ENCODE measurements around the gene CHN2.

CHN2 gene

DNA sequence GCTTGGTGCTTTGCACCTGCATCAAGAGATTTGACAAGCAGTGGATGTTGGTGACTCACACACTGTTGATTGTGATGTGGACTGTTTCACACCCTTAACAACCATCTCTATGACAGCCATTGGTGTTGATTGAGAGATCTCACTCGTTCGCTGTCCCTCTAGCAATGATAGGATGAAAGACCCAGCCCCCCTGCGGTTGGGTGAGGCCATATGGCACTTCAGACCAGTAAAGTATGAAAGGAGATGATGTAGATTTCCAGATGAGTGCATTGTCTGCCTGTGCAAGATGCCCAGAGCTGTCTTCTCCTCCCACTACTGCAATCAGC lies 230.4 kb downstream of the CHN2 start:
- DNase-seq = no peak
- no peaks in the 10 kb centered on the region for H3K9me3 ChIP-seq (ENCODE audit: control extremely low read depth in 1 of 5, control insufficient read depth in 4 of 5, insufficient read depth in 2 of 5, low read depth in 1 of 5, low read length in 4 of 5)
- no peaks in the 10 kb centered on the region for H3K36me3 ChIP-seq (ENCODE audit: control insufficient read depth in 4 of 4, insufficient read depth in 4 of 4, low read length in 3 of 4)
- no peak overlapping the region for H3K4me3 ChIP-seq (ENCODE audit: control insufficient read depth in 1 of 7, extremely low read depth in 1 of 7, insufficient read depth in 4 of 7, low read depth in 2 of 7, low read length in 6 of 7)
- WGBS (ENCODE audit: insufficient coverage) = 95% methylated on average over 3 of the region's 3 CpGs
- H3K27ac ChIP-seq (ENCODE audit: insufficient read depth in 1 of 2, low read depth in 1 of 2, low read length in 2 of 2, poor library complexity in 1 of 2, severe bottlenecking in 2 of 2) = no peak overlapping the region
- ChIA-PET CTCF (no interaction called here), POLR2A (no interaction called here)
- no peaks in the 10 kb centered on the region for H3K4me1 ChIP-seq (ENCODE audit: control extremely low read depth in 1 of 4, control insufficient read depth in 4 of 4, insufficient read depth in 4 of 4, low read length in 3 of 4)
- H3K27me3 ChIP-seq (replicated peaks in 2 of 5; ENCODE audit: control insufficient read depth in 4 of 5, insufficient read depth in 5 of 5, low read length in 4 of 5) = no peaks in the 10 kb centered on the region

DNA sequence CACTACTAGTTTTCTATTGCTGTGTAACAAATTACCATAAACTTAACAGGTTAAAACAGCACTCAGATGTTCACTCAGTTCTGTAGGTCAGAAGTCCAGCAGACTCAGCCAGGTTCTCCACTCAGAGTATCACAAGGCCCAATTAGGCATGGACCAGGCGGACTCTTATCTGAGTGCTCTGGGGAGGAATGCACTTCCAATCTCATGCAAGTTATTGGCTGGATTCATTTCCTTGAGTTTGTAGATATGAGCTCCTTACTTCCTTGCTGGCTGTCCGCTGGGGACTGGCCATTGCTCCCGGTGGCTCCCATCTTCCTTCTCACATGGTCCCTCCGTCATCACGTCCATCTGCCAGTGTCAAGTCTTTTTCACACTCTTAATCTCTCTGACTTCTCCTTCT lies 232.0 kb downstream of the CHN2 start:
- POLR2A ChIA-PET = no interaction called here
- WGBS (ENCODE audit: insufficient coverage) = 89% methylated on average over 5 of the region's 5 CpGs
- Histone ChIP-seq H3K9me3 (ENCODE audit: control extremely low read depth in 1 of 5, control insufficient read depth in 4 of 5, insufficient read depth in 2 of 5, low read depth in 1 of 5, low read length in 4 of 5) (no peaks in the 10 kb centered on the region), H3K4me1 (ENCODE audit: control extremely low read depth in 1 of 4, control insufficient read depth in 4 of 4, insufficient read depth in 4 of 4, low read length in 3 of 4) (no peaks in the 10 kb centered on the region), H3K36me3 (ENCODE audit: control insufficient read depth in 4 of 4, insufficient read depth in 4 of 4, low read length in 3 of 4) (no peaks in the 10 kb centered on the region), H3K4me3 (ENCODE audit: control insufficient read depth in 1 of 7, extremely low read depth in 1 of 7, insufficient read depth in 4 of 7, low read depth in 2 of 7, low read length in 6 of 7) (no peak overlapping the region), H3K27me3 (replicated peaks in 2 of 5; ENCODE audit: control insufficient read depth in 4 of 5, insufficient read depth in 5 of 5, low read length in 4 of 5) (no peaks in the 10 kb centered on the region), H3K27ac (ENCODE audit: insufficient read depth in 1 of 2, low read depth in 1 of 2, low read length in 2 of 2, poor library complexity in 1 of 2, severe bottlenecking in 2 of 2) (no peak overlapping the region)
- CTCF ChIA-PET = no interaction called here
- DNase-seq = no peak

GRCh38 chr7:29429401-29429800 lies 234.8 kb downstream of the CHN2 start:
- no peaks in the 10 kb centered on the region for H3K9me3 ChIP-seq (ENCODE audit: control extremely low read depth in 1 of 5, control insufficient read depth in 4 of 5, insufficient read depth in 2 of 5, low read depth in 1 of 5, low read length in 4 of 5)
- H3K27me3 ChIP-seq (replicated peaks in 2 of 5; ENCODE audit: control insufficient read depth in 4 of 5, insufficient read depth in 5 of 5, low read length in 4 of 5) = no peaks in the 10 kb centered on the region
- H3K4me1 ChIP-seq (ENCODE audit: control extremely low read depth in 1 of 4, control insufficient read depth in 4 of 4, insufficient read depth in 4 of 4, low read length in 3 of 4) = no peaks in the 10 kb centered on the region
- no peak for DNase-seq
- H3K27ac ChIP-seq (ENCODE audit: insufficient read depth in 1 of 2, low read depth in 1 of 2, low read length in 2 of 2, poor library complexity in 1 of 2, severe bottlenecking in 2 of 2) = no peak overlapping the region
- POLR2A ChIA-PET = no interaction called here
- no CpG with 5 or more reads among the region's 1 CpG for WGBS (ENCODE audit: insufficient coverage)
- no peaks in the 10 kb centered on the region for H3K36me3 ChIP-seq (ENCODE audit: control insufficient read depth in 4 of 4, insufficient read depth in 4 of 4, low read length in 3 of 4)
- CTCF ChIA-PET = no interaction called here
- no peak overlapping the region for H3K4me3 ChIP-seq (ENCODE audit: control insufficient read depth in 1 of 7, extremely low read depth in 1 of 7, insufficient read depth in 4 of 7, low read depth in 2 of 7, low read length in 6 of 7)

- Histone ChIP-seq H3K4me3 (ENCODE audit: control insufficient read depth in 1 of 7, extremely low read depth in 1 of 7, insufficient read depth in 4 of 7, low read depth in 2 of 7, low read length in 6 of 7) (no peak overlapping the region), H3K36me3 (ENCODE audit: control insufficient read depth in 4 of 4, insufficient read depth in 4 of 4, low read length in 3 of 4) (no peaks in the 10 kb centered on the region), H3K9me3 (ENCODE audit: control extremely low read depth in 1 of 5, control insufficient read depth in 4 of 5, insufficient read depth in 2 of 5, low read depth in 1 of 5, low read length in 4 of 5) (no peaks in the 10 kb centered on the region), H3K27me3 (replicated peaks in 2 of 5; ENCODE audit: control insufficient read depth in 4 of 5, insufficient read depth in 5 of 5, low read length in 4 of 5) (no peaks in the 10 kb centered on the region), H3K4me1 (ENCODE audit: control extremely low read depth in 1 of 4, control insufficient read depth in 4 of 4, insufficient read depth in 4 of 4, low read length in 3 of 4) (no peaks in the 10 kb centered on the region), H3K27ac (ENCODE audit: insufficient read depth in 1 of 2, low read depth in 1 of 2, low read length in 2 of 2, poor library complexity in 1 of 2, severe bottlenecking in 2 of 2) (no peak overlapping the region)
- POLR2A ChIA-PET = no interaction called here
- 98% methylated on average over 5 of the region's 8 CpGs for WGBS (ENCODE audit: insufficient coverage)
- CTCF ChIA-PET = interaction anchor here (1.1 kb wide), 1 partner anchor 22 kb away, joined by 3 read pairs; no protein-coding TSS in a partner anchor
- DNase-seq = no peak
Observed at GRCh38 chr7:29430279-29430949, 235.8 kb downstream of the CHN2 start.

DNA sequence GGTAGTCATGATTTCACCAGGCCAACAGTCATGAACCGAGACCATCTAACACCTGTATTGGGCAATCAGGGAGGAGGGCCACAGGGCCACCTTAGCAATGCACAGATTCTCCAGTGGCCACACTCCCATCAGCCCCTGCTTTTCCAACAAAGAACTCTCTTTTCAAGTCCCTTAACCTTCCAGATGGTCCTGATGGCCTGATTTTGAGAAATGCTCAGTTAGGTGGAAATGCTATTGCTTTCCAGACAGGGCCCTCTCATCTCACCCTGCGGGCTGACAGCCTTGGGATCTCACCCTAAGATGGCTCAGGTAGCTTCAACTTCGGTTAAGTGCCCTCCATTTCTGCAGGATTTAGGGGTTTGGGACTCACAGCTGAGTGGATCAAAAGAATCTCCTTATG lies 237.1 kb downstream of the CHN2 start:
- Histone ChIP-seq H3K4me1 (ENCODE audit: control extremely low read depth in 1 of 4, control insufficient read depth in 4 of 4, insufficient read depth in 4 of 4, low read length in 3 of 4) (no peaks in the 10 kb centered on the region), H3K27ac (ENCODE audit: insufficient read depth in 1 of 2, low read depth in 1 of 2, low read length in 2 of 2, poor library complexity in 1 of 2, severe bottlenecking in 2 of 2) (no peak overlapping the region), H3K4me3 (ENCODE audit: control insufficient read depth in 1 of 7, extremely low read depth in 1 of 7, insufficient read depth in 4 of 7, low read depth in 2 of 7, low read length in 6 of 7) (no peak overlapping the region), H3K27me3 (replicated peaks in 2 of 5; ENCODE audit: control insufficient read depth in 4 of 5, insufficient read depth in 5 of 5, low read length in 4 of 5) (no peaks in the 10 kb centered on the region), H3K36me3 (ENCODE audit: control insufficient read depth in 4 of 4, insufficient read depth in 4 of 4, low read length in 3 of 4) (no peaks in the 10 kb centered on the region), H3K9me3 (ENCODE audit: control extremely low read depth in 1 of 5, control insufficient read depth in 4 of 5, insufficient read depth in 2 of 5, low read depth in 1 of 5, low read length in 4 of 5) (no peaks in the 10 kb centered on the region)
- CTCF ChIA-PET = interaction anchor here (1.4 kb wide), 1 partner anchor 16 kb away, joined by 4 read pairs; no protein-coding TSS in a partner anchor
- no peak for DNase-seq
- 85% methylated on average over 2 of the region's 3 CpGs for WGBS (ENCODE audit: insufficient coverage)
- POLR2A ChIA-PET = no interaction called here

GRCh38 chr7:29432721-29433120 lies 238.1 kb downstream of the CHN2 start:
- H3K9me3 ChIP-seq (ENCODE audit: control extremely low read depth in 1 of 5, control insufficient read depth in 4 of 5, insufficient read depth in 2 of 5, low read depth in 1 of 5, low read length in 4 of 5) = no peaks in the 10 kb centered on the region
- no peak overlapping the region for H3K27ac ChIP-seq (ENCODE audit: insufficient read depth in 1 of 2, low read depth in 1 of 2, low read length in 2 of 2, poor library complexity in 1 of 2, severe bottlenecking in 2 of 2)
- H3K4me3 ChIP-seq (ENCODE audit: control insufficient read depth in 1 of 7, extremely low read depth in 1 of 7, insufficient read depth in 4 of 7, low read depth in 2 of 7, low read length in 6 of 7) = no peak overlapping the region
- H3K27me3 ChIP-seq (replicated peaks in 2 of 5; ENCODE audit: control insufficient read depth in 4 of 5, insufficient read depth in 5 of 5, low read length in 4 of 5) = no peaks in the 10 kb centered on the region
- ChIA-PET POLR2A (no interaction called here), CTCF (interaction anchor here (1.0 to 1.4 kb wide), 2 partner anchors 15 to 511 kb away, joined by 3 to 4 read pairs; no protein-coding TSS in a partner anchor)
- no peaks in the 10 kb centered on the region for H3K4me1 ChIP-seq (ENCODE audit: control extremely low read depth in 1 of 4, control insufficient read depth in 4 of 4, insufficient read depth in 4 of 4, low read length in 3 of 4)
- no peaks in the 10 kb centered on the region for H3K36me3 ChIP-seq (ENCODE audit: control insufficient read depth in 4 of 4, insufficient read depth in 4 of 4, low read length in 3 of 4)
- WGBS (ENCODE audit: insufficient coverage) = 97% methylated on average over 6 of the region's 7 CpGs
- no peak for DNase-seq

DNA sequence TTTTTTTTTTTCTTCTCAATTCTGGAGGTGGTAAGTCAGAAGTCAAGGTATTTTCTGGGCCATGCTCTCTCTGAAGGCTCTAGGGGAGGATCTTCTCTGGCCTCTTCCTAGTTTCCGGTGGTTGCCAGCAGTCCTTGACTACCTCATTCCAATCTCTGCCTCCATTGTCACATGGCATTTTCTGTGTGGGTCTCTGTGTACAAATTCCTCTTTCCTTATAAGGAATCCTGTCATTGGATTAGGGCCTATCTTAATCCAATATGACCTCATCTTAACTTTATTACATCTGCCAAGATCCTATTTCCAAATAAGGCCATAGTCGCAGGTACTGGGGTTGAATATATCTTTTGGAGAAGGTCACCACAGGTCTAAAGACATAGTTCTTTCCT lies 239.8 kb downstream of the CHN2 start:
- no peaks in the 10 kb centered on the region for H3K27me3 ChIP-seq (replicated peaks in 2 of 5; ENCODE audit: control insufficient read depth in 4 of 5, insufficient read depth in 5 of 5, low read length in 4 of 5)
- no peaks in the 10 kb centered on the region for H3K4me1 ChIP-seq (ENCODE audit: control extremely low read depth in 1 of 4, control insufficient read depth in 4 of 4, insufficient read depth in 4 of 4, low read length in 3 of 4)
- DNase-seq = no peak
- no peak overlapping the region for H3K27ac ChIP-seq (ENCODE audit: insufficient read depth in 1 of 2, low read depth in 1 of 2, low read length in 2 of 2, poor library complexity in 1 of 2, severe bottlenecking in 2 of 2)
- no peaks in the 10 kb centered on the region for H3K36me3 ChIP-seq (ENCODE audit: control insufficient read depth in 4 of 4, insufficient read depth in 4 of 4, low read length in 3 of 4)
- H3K9me3 ChIP-seq (ENCODE audit: control extremely low read depth in 1 of 5, control insufficient read depth in 4 of 5, insufficient read depth in 2 of 5, low read depth in 1 of 5, low read length in 4 of 5) = no peaks in the 10 kb centered on the region
- CTCF ChIA-PET = no interaction called here
- no peak overlapping the region for H3K4me3 ChIP-seq (ENCODE audit: control insufficient read depth in 1 of 7, extremely low read depth in 1 of 7, insufficient read depth in 4 of 7, low read depth in 2 of 7, low read length in 6 of 7)
- 100% methylated on average over 1 of the region's 2 CpGs for WGBS (ENCODE audit: insufficient coverage)
- POLR2A ChIA-PET = no interaction called here

Measured in common myeloid progenitor, CD34-positive (primary cell).